LHCN-M2 (cell line): ENCODE results near the gene IL1R1. TPM values are rescaled to one million over a fixed set of nuclear protein-coding genes. Genes with fewer than 3 reads are reported as not detected.

ENCODE experiments used
- DNase-seq: peaks from one replicate; pipeline ENCODE4 v3.0.0-alpha.2; 2012; ENCODE audit warnings: low read depth
- total RNA-seq: library from RNA; depleted of rRNA; stranded (reverse); fragments of >200 nt; gene quantifications from 2 replicates; pipeline ENCODE4 v1.2.3, GENCODE V29; 2014

Gene IL1R1
- total RNA-seq, 1 experiment from 2014 or later = 39.0 TPM

GRCh38 chr2:102168026-102168771, 25.7 kb downstream of the IL1R1 start:
- no peak for DNase-seq

GRCh38 chr2:102171946-102172345, 29.4 kb downstream of the IL1R1 start:
- DNase-seq = no peak

- DNase-seq = no peak
Measured at GRCh38 chr2:102172745-102173144, 30.2 kb downstream of the IL1R1 start.

- DNase-seq = no peak
Measured at GRCh38 chr2:102176172-102176571, 33.6 kb downstream of the IL1R1 start.

GRCh38 chr2:102177814-102178478, 35.4 kb downstream of the IL1R1 start:
- no peak for DNase-seq

- no peak for DNase-seq
Measured at GRCh38 chr2:102179061-102179460, 36.5 kb downstream of the IL1R1 start.

- no peak for DNase-seq
Measured at GRCh38 chr2:102179788-102180686, 37.5 kb downstream of the IL1R1 start.

GRCh38 chr2:102180687-102180999, 38.1 kb downstream of the IL1R1 start:
- no peak for DNase-seq

- no peak for DNase-seq
Measured at GRCh38 chr2:102181376-102181775, 38.8 kb downstream of the IL1R1 start.

GRCh38 chr2:102181919-102182635, 39.5 kb downstream of the IL1R1 start:
- DNase-seq = no peak

GRCh38 chr2:102184018-102184417, 41.5 kb downstream of the IL1R1 start:
- DNase-seq = no peak

- DNase-seq = no peak
Measured at GRCh38 chr2:102184568-102184967, 42.0 kb downstream of the IL1R1 start.

- peak; percentile 44 for DNase-seq
Measured at GRCh38 chr2:102185347-102185746, 42.8 kb downstream of the IL1R1 start.

- DNase-seq = no peak
Measured at GRCh38 chr2:102186791-102187495, 44.4 kb downstream of the IL1R1 start, which contains the start of gene IL1RL2. Gene IL1RL2, plus strand, starts transcription at chr2:102187023. Its CDS starts 845 bp downstream, at chr2:102187868.

GRCh38 chr2:102187496-102188150, 45.1 kb downstream of the IL1R1 start:
- DNase-seq = peak; percentile 53

- DNase-seq = no peak
Measured at GRCh38 chr2:102190430-102191107, 48.0 kb downstream of the IL1R1 start.

- no peak for DNase-seq
Measured at GRCh38 chr2:102191501-102191900, 49.0 kb downstream of the IL1R1 start.

GRCh38 chr2:102193074-102193473, 50.5 kb downstream of the IL1R1 start:
- DNase-seq = no peak

- no peak for DNase-seq
Measured at GRCh38 chr2:102194609-102195268, 52.2 kb downstream of the IL1R1 start.
